H9 (cell line): ENCODE results near the gene SHB. TPM values are rescaled to one million over a fixed set of nuclear protein-coding genes. Genes with fewer than 3 reads are reported as not detected.

Source experiments
- DNase-seq: peaks from one replicate; pipeline ENCODE4 v3.0.0-alpha.2; 2017
- H2AFZ ChIP-seq: one replicate; pipeline ENCODE4 v1.6.1; 2013; ENCODE audit warnings: mild to moderate bottlenecking, low read length, control low read depth, moderate library complexity
- H2AK5ac ChIP-seq: 2 replicates; pipeline ENCODE4 v1.6.1; 2013; ENCODE audit warnings: low read length, control low read depth, mixed read lengths; ENCODE audit not compliant: insufficient read length
- H2BK120ac ChIP-seq: one replicate; pipeline ENCODE4 v1.6.1; 2013; ENCODE audit warnings: low read depth, mild to moderate bottlenecking, low read length, control low read depth, inconsistent platforms; ENCODE audit not compliant: poor library complexity, severe bottlenecking
- H2BK12ac ChIP-seq: 2 replicates; pipeline ENCODE4 v1.6.1; 2013; ENCODE audit warnings: low read length, control low read depth, mixed read lengths, low read depth; ENCODE audit not compliant: insufficient read length
- H2BK15ac ChIP-seq: 2 replicates; pipeline ENCODE4 v1.6.1; 2013; ENCODE audit warnings: low read depth, low read length, control low read depth
- H2BK20ac ChIP-seq: one replicate; pipeline ENCODE4 v1.6.1; 2013; ENCODE audit warnings: low read depth, mild to moderate bottlenecking, low read length, control low read depth, inconsistent platforms; ENCODE audit not compliant: poor library complexity, severe bottlenecking
- H2BK5ac ChIP-seq: 2 replicates; pipeline ENCODE4 v1.6.1; 2013; ENCODE audit warnings: low read length, control low read depth, mixed read lengths; ENCODE audit not compliant: insufficient read length
- H3K14ac ChIP-seq: 2 replicates; pipeline ENCODE4 v1.6.1; 2013; ENCODE audit warnings: low read length, control low read depth; ENCODE audit not compliant: insufficient read depth
- H3K18ac ChIP-seq: 2 replicates; pipeline ENCODE4 v1.6.1; 2013; ENCODE audit warnings: low read depth, mild to moderate bottlenecking, mixed read lengths, low read length, control low read depth; ENCODE audit not compliant: insufficient read length
- H3K23ac ChIP-seq: 2 replicates; pipeline ENCODE4 v1.6.1; 2013; ENCODE audit warnings: low read length, control low read depth, mixed read lengths, low read depth; ENCODE audit not compliant: insufficient read length
- H3K23me2 ChIP-seq: 2 replicates; pipeline ENCODE4 v1.6.1; 2013; ENCODE audit warnings: low read depth, mild to moderate bottlenecking, mixed read lengths, low read length, control low read depth; ENCODE audit not compliant: insufficient read length, poor library complexity, severe bottlenecking
- H3K27ac ChIP-seq: 2 replicates; pipeline ENCODE4 v1.5.1; 2013; ENCODE audit warnings: low read length, control low read depth, mixed read lengths, low read depth; ENCODE audit not compliant: insufficient read length
- H3K27me3 ChIP-seq: 2 replicates; pipeline ENCODE4 v1.6.1; 2013; ENCODE audit warnings: low read length, control low read depth, inconsistent platforms; ENCODE audit not compliant: insufficient read depth
- H3K4ac ChIP-seq: 2 replicates; pipeline ENCODE4 v1.6.1; 2013; ENCODE audit warnings: low read depth, mild to moderate bottlenecking, control low read depth, inconsistent platforms, low read length, moderate library complexity
- H3K4me1 ChIP-seq: 2 replicates; pipeline ENCODE4 v1.6.1; 2013; ENCODE audit warnings: low read length, control low read depth, inconsistent platforms; ENCODE audit not compliant: insufficient read depth
- H3K4me2 ChIP-seq: 2 replicates; pipeline ENCODE4 v1.6.1; 2013; ENCODE audit warnings: low read length, control low read depth, mixed read lengths; ENCODE audit not compliant: insufficient read length, insufficient read depth
- H3K56ac ChIP-seq: 2 replicates; pipeline ENCODE4 v1.6.1; 2013; ENCODE audit warnings: low read depth, mild to moderate bottlenecking, mixed read lengths, low read length, control low read depth; ENCODE audit not compliant: insufficient read length
- H3K79me1 ChIP-seq: 2 replicates; pipeline ENCODE4 v1.6.1; 2013; ENCODE audit warnings: low read depth, mild to moderate bottlenecking, moderate library complexity, low read length, control low read depth, inconsistent platforms; ENCODE audit not compliant: insufficient read depth, poor library complexity, severe bottlenecking
- H3K79me2 ChIP-seq: 2 replicates; pipeline ENCODE4 v1.6.1; 2013; ENCODE audit warnings: low read length, control low read depth, inconsistent platforms; ENCODE audit not compliant: insufficient read depth
- H3K9ac ChIP-seq: 2 replicates; pipeline ENCODE4 v1.6.1; 2013; ENCODE audit warnings: low read length, control low read depth, mixed read lengths; ENCODE audit not compliant: insufficient read length; ENCODE audit errors: extremely low read depth
- H3K9me3 ChIP-seq: one replicate; pipeline ENCODE4 v1.6.1; 2013; ENCODE audit warnings: low read depth, low read length, inconsistent platforms; ENCODE audit not compliant: control insufficient read depth
- H3T11ph ChIP-seq: one replicate; pipeline ENCODE4 v1.6.1; 2013; ENCODE audit warnings: mild to moderate bottlenecking, low read length, control low read depth, inconsistent platforms
- H4K20me1 ChIP-seq: one replicate; pipeline ENCODE4 v1.6.1; 2013; ENCODE audit not compliant: control insufficient read depth, insufficient read length, insufficient read depth
- H4K5ac ChIP-seq: 2 replicates; pipeline ENCODE4 v1.6.1; 2013; ENCODE audit warnings: low read depth, mild to moderate bottlenecking, mixed read lengths, low read length, control low read depth; ENCODE audit not compliant: insufficient read length
- H4K8ac ChIP-seq: replicated peaks from 2 replicates; pipeline ENCODE4 v1.6.1; 2013; ENCODE audit warnings: low read length, control low read depth, mixed read lengths, low read depth; ENCODE audit not compliant: insufficient read length
- H4K91ac ChIP-seq: 2 replicates; pipeline ENCODE4 v1.6.1; 2013; ENCODE audit warnings: low read depth, mild to moderate bottlenecking, moderate library complexity, mixed read lengths, low read length, control low read depth; ENCODE audit not compliant: insufficient read length
- H3K27ac Mint-ChIP-seq, 3 experiments: 2 replicates in 2 of 3; 3 replicates in 1 of 3; pipeline ENCODE4 v1.8.0; 2020 to 2021; ENCODE audit warnings: mixed read lengths in 3 of 3, mild to moderate bottlenecking in 1 of 3, moderate library complexity in 1 of 3
- H3K27me3 Mint-ChIP-seq: 2 replicates; pipeline ENCODE4 v1.8.0; 2021; ENCODE audit warnings: low read depth, mild to moderate bottlenecking, moderate library complexity, mixed read lengths
- H3K36me3 Mint-ChIP-seq, 3 experiments: 2 replicates in 2 of 3; 3 replicates in 1 of 3; pipeline ENCODE4 v1.8.0; 2020 to 2021; ENCODE audit warnings: low read depth in 3 of 3, mixed read lengths in 3 of 3; ENCODE audit not compliant: insufficient read depth in 1 of 3
- H3K4me1 Mint-ChIP-seq, 2 experiments: 2 replicates each; pipeline ENCODE4 v1.8.0; 2020; ENCODE audit warnings: mixed read lengths in 2 of 2
- H3K4me3 Mint-ChIP-seq, 2 experiments: 2 replicates in 1 of 2; 3 replicates in 1 of 2; pipeline ENCODE4 v1.8.0; 2020 to 2021; ENCODE audit warnings: mild to moderate bottlenecking in 2 of 2, mixed read lengths in 2 of 2, moderate library complexity in 1 of 2
- H3K9me3 Mint-ChIP-seq, 2 experiments: 2 replicates in 1 of 2; 3 replicates in 1 of 2; pipeline ENCODE4 v1.8.0; 2020; ENCODE audit warnings: mild to moderate bottlenecking in 2 of 2, mixed read lengths in 2 of 2, moderate library complexity in 1 of 2
- WGBS: extraction: QIAGEN DNeasy Blood & Tissue Kit; methylation state at CpG from one replicate; pipeline ENCODE4 v1.1.7; 2013; ENCODE audit warnings: missing lambda C conversion rate, low lambda C conversion rate, mixed read lengths; ENCODE audit not compliant: insufficient read length; ENCODE audit errors: extremely low coverage; 5-methylcytosine and 5-hydroxymethylcytosine counted together
- total RNA-seq: library from RNA; stranded (reverse); gene quantifications from 2 replicates; pipeline ENCODE4 v1.2.1, GENCODE V29; 2021
- TF ChIP-seq, protein P1 (sequence below): fragments of 200-600 bp; sonication (generic); conservative IDR thresholded peaks from 3 replicates; pipeline ENCODE4 v1.8.0; 2021; ENCODE audit warnings: antibody characterized with exemption, mild to moderate bottlenecking

The SHB gene
- total RNA-seq, 1 experiment from 2014 or later, result 14.6 TPM

- no peak overlapping the region for H3K4me3 Mint-ChIP-seq
- no CpG with 5 or more reads among the region's 8 CpGs for WGBS
- Histone ChIP-seq H2BK15ac (no peak overlapping the region), H3K23ac (no peak overlapping the region), H3K23me2 (no peaks in the 10 kb centered on the region), H4K8ac (no peak overlapping the region), H3T11ph (no peak overlapping the region), H2AFZ (no peak overlapping the region), H3K4me1 (no peaks in the 10 kb centered on the region), H2AK5ac (no peak overlapping the region), H3K9me3 (no peaks in the 10 kb centered on the region), H3K14ac (no peak overlapping the region), H4K5ac (no peak overlapping the region), H4K91ac (no peak overlapping the region), H3K27me3 (no peaks in the 10 kb centered on the region), H3K9ac (no peak overlapping the region), H2BK20ac (no peak overlapping the region), H3K79me1 (no peaks in the 10 kb centered on the region), H2BK5ac (no peak overlapping the region), H2BK12ac (no peak overlapping the region), H3K27ac (no peak overlapping the region), H2BK120ac (no peak overlapping the region), H3K4me2 (no peak overlapping the region), H3K4ac (no peak overlapping the region), H4K20me1 (no peaks in the 10 kb centered on the region), H3K56ac (no peak overlapping the region), H3K18ac (no peak overlapping the region), H3K79me2 (no peaks in the 10 kb centered on the region)
- no peak for DNase-seq
- peaks cover 39 to 48% of the 10 kb centered on the region in 2 experiments for H3K4me1 Mint-ChIP-seq
- peaks cover 0 to 3% of the 10 kb centered on the region in 2 experiments; a peak in 4 of 5 replicates for H3K9me3 Mint-ChIP-seq
- TF ChIP-seq, protein P1, sequence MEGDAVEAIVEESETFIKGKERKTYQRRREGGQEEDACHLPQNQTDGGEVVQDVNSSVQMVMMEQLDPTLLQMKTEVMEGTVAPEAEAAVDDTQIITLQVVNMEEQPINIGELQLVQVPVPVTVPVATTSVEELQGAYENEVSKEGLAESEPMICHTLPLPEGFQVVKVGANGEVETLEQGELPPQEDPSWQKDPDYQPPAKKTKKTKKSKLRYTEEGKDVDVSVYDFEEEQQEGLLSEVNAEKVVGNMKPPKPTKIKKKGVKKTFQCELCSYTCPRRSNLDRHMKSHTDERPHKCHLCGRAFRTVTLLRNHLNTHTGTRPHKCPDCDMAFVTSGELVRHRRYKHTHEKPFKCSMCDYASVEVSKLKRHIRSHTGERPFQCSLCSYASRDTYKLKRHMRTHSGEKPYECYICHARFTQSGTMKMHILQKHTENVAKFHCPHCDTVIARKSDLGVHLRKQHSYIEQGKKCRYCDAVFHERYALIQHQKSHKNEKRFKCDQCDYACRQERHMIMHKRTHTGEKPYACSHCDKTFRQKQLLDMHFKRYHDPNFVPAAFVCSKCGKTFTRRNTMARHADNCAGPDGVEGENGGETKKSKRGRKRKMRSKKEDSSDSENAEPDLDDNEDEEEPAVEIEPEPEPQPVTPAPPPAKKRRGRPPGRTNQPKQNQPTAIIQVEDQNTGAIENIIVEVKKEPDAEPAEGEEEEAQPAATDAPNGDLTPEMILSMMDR, result no peak
- H3K36me3 Mint-ChIP-seq, result peaks cover 0 to 2% (median 0%) of the 10 kb centered on the region in 3 experiments; a peak in 1 of 7 replicates
- H3K27ac Mint-ChIP-seq, result peak overlapping the region in 1 of 3 experiments; percentile 43; a peak in 2 of 7 replicates
- peaks cover 4% of the 10 kb centered on the region for H3K27me3 Mint-ChIP-seq
Observed at GRCh38 chr9:38081356-38082108, 12.5 kb upstream of the SHB start.
